Gastroesophageal sphincter (tissue), 4 donors: ENCODE data around the gene TMEFF2. TPM values are rescaled to one million over a fixed set of nuclear protein-coding genes. Genes with fewer than 3 reads are reported as not detected.
A peak's percentile ranks its signal among the peaks of the same experiment; 100 is the strongest.

ENCODE experiments used
- ATAC-seq: fragments of 150-250 bp; one replicate; pipeline ENCODE4 v1.9.1; 2016; ENCODE audit warnings: mild to moderate bottlenecking, moderate library complexity
- H3K27ac ChIP-seq, 4 donors: fragments of 200-600 bp; sonication (generic) in 3 of 4; 1 replicate in 3 of 4; 2 replicates in 1 of 4; pipeline ENCODE4 v1.5.1; 2016 to 2019
- H3K27me3 ChIP-seq: fragments of 200-600 bp; sonication (generic); one replicate; pipeline ENCODE4 v1.5.1; 2019
- H3K36me3 ChIP-seq, 2 donors: fragments of 200-600 bp; sonication (generic); one replicate each; pipeline ENCODE4 v1.5.1; 2019; ENCODE audit warnings: control low read depth in 1 of 2
- H3K4me1 ChIP-seq, 3 donors: fragments of 200-600 bp; sonication (generic); 1 replicate in 2 of 3; 2 replicates in 1 of 3; pipeline ENCODE4 v1.5.1; 2016 to 2019; ENCODE audit warnings: control low read depth in 2 of 3
- H3K4me3 ChIP-seq, 2 donors: fragments of 200-600 bp; sonication (generic); one replicate each; pipeline ENCODE4 v1.5.1; 2019; ENCODE audit warnings: mild to moderate bottlenecking in 1 of 2, moderate library complexity in 1 of 2
- H3K9me3 ChIP-seq, 3 donors: fragments of 200-600 bp; sonication (generic); one replicate each; pipeline ENCODE4 v1.5.1; 2017 to 2019; ENCODE audit warnings: control low read depth in 2 of 3
- CTCF ChIP-seq, 4 experiments: fragments of 200-600 bp in 2 of 4; fragments of 450-650 bp in 2 of 4; sonication (generic) in 1 of 4; IDR thresholded peaks; one replicate each; pipeline ENCODE4 v1.5.1; 2017 to 2019; ENCODE audit warnings: antibody characterized with exemption in 4 of 4, mild to moderate bottlenecking in 2 of 4, moderate library complexity in 2 of 4
- EP300 ChIP-seq: sonication (generic); formaldehyde crosslinking; IDR thresholded peaks from one replicate; pipeline ENCODE4 v1.6.1; 2017; ENCODE audit warnings: antibody characterized with exemption, mild to moderate bottlenecking
- POLR2A ChIP-seq, 2 donors: fragments of 450-650 bp; IDR thresholded peaks; one replicate each; pipeline ENCODE4 v1.6.1; 2017; ENCODE audit warnings: antibody characterized with exemption in 2 of 2, mild to moderate bottlenecking in 2 of 2, moderate library complexity in 1 of 2
- POLR2AphosphoS5 ChIP-seq: sonication (generic); formaldehyde crosslinking; IDR thresholded peaks from one replicate; pipeline ENCODE4 v1.6.1; 2017; ENCODE audit warnings: antibody characterized with exemption
- WGBS, 2 donors: methylation state at CpG; one replicate each; pipeline ENCODE4 v1.1.5; 2018; ENCODE audit warnings: low coverage in 1 of 2; 5-methylcytosine and 5-hydroxymethylcytosine counted together
- total RNA-seq, 4 donors: library from RNA; depleted of rRNA; stranded (reverse); fragments of >200 nt; gene quantifications; one replicate each; pipeline ENCODE4 v1.1.0, GENCODE V29; 2016

TMEFF2 gene
- total RNA-seq, 4 donors from 2014 or later = 0.42 to 3.0 (median 0.83) TPM

GRCh38 chr2:192127434-192127833, 67.3 kb downstream of the TMEFF2 start:
- no peak for ATAC-seq
- Histone ChIP-seq H3K4me3 (no peak overlapping the region), H3K27me3 (no peaks in the 10 kb centered on the region), H3K36me3 (no peaks in the 10 kb centered on the region), H3K27ac (peak overlapping the region in 2 of 4 donors; percentile 32 to 66), H3K9me3 (no peaks in the 10 kb centered on the region), H3K4me1 (peaks cover 4 to 57% (median 20%) of the 10 kb centered on the region in 3 donors)
- 44 to 46% methylated on average over 2 of the region's 2 CpGs for WGBS, 2 donors
- TF ChIP-seq POLR2AphosphoS5 = no peak
- no peak for TF ChIP-seq POLR2A (IDR thresholded peaks at IDR 0.05)
- no peak for TF ChIP-seq EP300
- no peak for TF ChIP-seq CTCF (IDR thresholded peaks at IDR 0.05)

GRCh38 chr2:192126912-192127311, 67.8 kb downstream of the TMEFF2 start:
- no peak for ATAC-seq
- Histone ChIP-seq H3K27me3 (no peaks in the 10 kb centered on the region), H3K4me3 (no peak overlapping the region), H3K27ac (peak overlapping the region in 2 of 4 donors; percentile 32 to 66), H3K36me3 (no peaks in the 10 kb centered on the region), H3K9me3 (no peaks in the 10 kb centered on the region), H3K4me1 (peaks cover 4 to 63% (median 20%) of the 10 kb centered on the region in 3 donors)
- TF ChIP-seq CTCF (IDR thresholded peaks at IDR 0.05) = no peak
- no peak for TF ChIP-seq POLR2A (IDR thresholded peaks at IDR 0.05)
- no peak for TF ChIP-seq EP300
- no peak for TF ChIP-seq POLR2AphosphoS5

GRCh38 chr2:192126426-192126825, 68.3 kb downstream of the TMEFF2 start:
- Histone ChIP-seq H3K36me3 (no peaks in the 10 kb centered on the region), H3K4me3 (no peak overlapping the region), H3K27ac (peak overlapping the region in 1 of 4 donors; percentile 66), H3K4me1 (peaks cover 4 to 66% (median 20%) of the 10 kb centered on the region in 3 donors), H3K9me3 (no peaks in the 10 kb centered on the region), H3K27me3 (no peaks in the 10 kb centered on the region)
- ATAC-seq = no peak
- WGBS, 2 donors = 0 to 4% methylated on average over 1 of the region's 1 CpG
- no peak for TF ChIP-seq POLR2AphosphoS5
- TF ChIP-seq CTCF (IDR thresholded peaks at IDR 0.05) = no peak

GRCh38 chr2:192124571-192124970, 70.2 kb downstream of the TMEFF2 start:
- Histone ChIP-seq H3K4me1 (peaks cover 4 to 66% (median 20%) of the 10 kb centered on the region in 3 donors), H3K27ac (peak overlapping the region; percentile 26 to 68 (median 45)), H3K4me3 (no peak overlapping the region), H3K9me3 (no peaks in the 10 kb centered on the region), H3K27me3 (no peaks in the 10 kb centered on the region), H3K36me3 (no peaks in the 10 kb centered on the region)
- TF ChIP-seq POLR2AphosphoS5 = peak; percentile 13
- TF ChIP-seq CTCF (IDR thresholded peaks at IDR 0.05) = no peak
- no peak for TF ChIP-seq POLR2A (IDR thresholded peaks at IDR 0.05)
- no peak for TF ChIP-seq EP300
- no peak for ATAC-seq
- 50 to 71% methylated on average over 1 of the region's 1 CpG for WGBS, 2 donors

- TF ChIP-seq POLR2AphosphoS5 = peak; percentile 81
- no peak for TF ChIP-seq CTCF (IDR thresholded peaks at IDR 0.05)
- Histone ChIP-seq H3K36me3 (no peaks in the 10 kb centered on the region), H3K27me3 (no peaks in the 10 kb centered on the region), H3K9me3 (no peaks in the 10 kb centered on the region), H3K4me3 (no peak overlapping the region), H3K27ac (peak overlapping the region in 3 of 4 donors; percentile 33 to 68 (median 57)), H3K4me1 (peaks cover 4 to 60% (median 20%) of the 10 kb centered on the region in 3 donors)
- ATAC-seq = peak; percentile 86
Measured at GRCh38 chr2:192123847-192124246, 70.9 kb downstream of the TMEFF2 start.
